Heart left ventricle (tissue), 13 donors: ENCODE results near the gene TAS2R31.
"Not testable (repeated sequence)": the region's sequence is repeated elsewhere in the genome, so short reads cannot be mapped to it uniquely, and the experiment has no call there.

Experiments
- CTCF ChIP-seq, 12 donors: fragments of 200-600 bp; sonication (generic) in 4 of 12; IDR thresholded peaks; one replicate each; pipeline versions ENCODE4 v1.5.0 to v1.8.0; 2018 to 2022; ENCODE audit warnings: antibody characterized with exemption in 12 of 12, mild to moderate bottlenecking in 5 of 12
- POLR2A ChIP-seq, 2 donors: fragments of 450-650 bp; IDR thresholded peaks; one replicate each; pipeline ENCODE4 v1.6.1; 2017; ENCODE audit warnings: antibody characterized with exemption in 2 of 2, mild to moderate bottlenecking in 2 of 2, moderate library complexity in 2 of 2
- donor health status: ischemic (EF 13 %, LVEDD 7.1; RV severe dilation, severe dysfunction).
- donor health status: DM: no; HTN: yes; CAD: no.
- donor health status: DM: no; HTN: no; CAD: no.
- donor health status: ischemic (EF 25% LVEDD 6.9; RV normal size, moderate dysfunction).
- donor health status: ischemic (EF 25% LVEDD 5.7; RV mildly dilated, moderate dysfunction).
- donor health status: ischemic (EF 35%, LVEDD 5.7; RV mildly dilated, moderate dysfunction).
- donor health status: nonischemic (EF 11% LVEDD 7.7; RV severe dilation, severe dysfunction).
- donor health status: DM: yes; HTN: yes; CAD: no.
- donor health status: PGD.
- donor health status: ischemic (EF 29% LVEDD 5.4; RV normal size, mild dysfunction).
- donor health status: nonischemic (EF 23%, LVEDD 6.1; RV moderate dilation, normal function).

GRCh38 chr12:11062194-11062593 lies 31.0 kb upstream of the TAS2R31 start, which contains the start of gene TAS2R46:
- TF ChIP-seq CTCF, POLR2A (IDR thresholded peaks at IDR 0.05): not testable (repeated sequence)
